Skin of body (tissue), 2 donors: ENCODE measurements around the gene KCNK7. TPM values are rescaled to one million over a fixed set of nuclear protein-coding genes. Genes with fewer than 3 reads are reported as not detected.

Experiments
- DNase-seq: peaks from one replicate; lab custom pipeline; 2025; lab: John Stamatoyannopoulos, UW
- total RNA-seq: library from RNA; depleted of rRNA; stranded (reverse); fragments of >200 nt; gene quantifications from one replicate; pipeline ENCODE4 v1.2.3, GENCODE V29; 2014

The KCNK7 gene
- total RNA-seq, 1 donor from 2014 or later = 8.5 TPM

DNA sequence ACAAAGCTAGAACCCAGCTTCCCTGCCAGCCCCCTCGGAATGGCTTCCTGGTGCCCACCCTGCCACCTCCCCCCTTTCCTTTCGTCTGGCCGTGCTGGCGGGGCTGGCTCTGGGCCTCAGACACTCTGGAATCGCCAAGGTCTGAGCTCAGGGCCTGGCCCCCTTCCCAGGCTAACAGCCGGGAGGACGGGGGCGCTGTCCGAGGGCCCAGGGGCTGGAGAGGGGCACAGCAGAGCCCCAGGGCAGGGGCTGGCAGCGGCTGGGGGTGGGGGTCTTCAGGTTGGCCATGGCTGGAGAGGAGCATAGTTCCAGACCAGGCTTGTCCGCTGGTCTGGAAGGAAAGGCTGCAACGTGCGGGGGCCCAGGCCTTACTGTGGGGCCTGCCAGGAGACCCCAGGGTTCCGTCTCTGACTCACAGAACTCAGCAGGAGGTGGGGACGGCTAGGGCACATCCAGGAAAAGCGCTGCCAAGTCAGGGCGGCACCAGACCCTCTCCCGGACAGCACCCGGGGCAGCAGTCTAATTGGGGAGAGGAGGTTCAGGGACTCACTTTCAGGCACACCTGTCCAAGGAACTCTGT, 36.6 kb downstream of the KCNK7 start:
- DNase-seq = no peak

DNA sequence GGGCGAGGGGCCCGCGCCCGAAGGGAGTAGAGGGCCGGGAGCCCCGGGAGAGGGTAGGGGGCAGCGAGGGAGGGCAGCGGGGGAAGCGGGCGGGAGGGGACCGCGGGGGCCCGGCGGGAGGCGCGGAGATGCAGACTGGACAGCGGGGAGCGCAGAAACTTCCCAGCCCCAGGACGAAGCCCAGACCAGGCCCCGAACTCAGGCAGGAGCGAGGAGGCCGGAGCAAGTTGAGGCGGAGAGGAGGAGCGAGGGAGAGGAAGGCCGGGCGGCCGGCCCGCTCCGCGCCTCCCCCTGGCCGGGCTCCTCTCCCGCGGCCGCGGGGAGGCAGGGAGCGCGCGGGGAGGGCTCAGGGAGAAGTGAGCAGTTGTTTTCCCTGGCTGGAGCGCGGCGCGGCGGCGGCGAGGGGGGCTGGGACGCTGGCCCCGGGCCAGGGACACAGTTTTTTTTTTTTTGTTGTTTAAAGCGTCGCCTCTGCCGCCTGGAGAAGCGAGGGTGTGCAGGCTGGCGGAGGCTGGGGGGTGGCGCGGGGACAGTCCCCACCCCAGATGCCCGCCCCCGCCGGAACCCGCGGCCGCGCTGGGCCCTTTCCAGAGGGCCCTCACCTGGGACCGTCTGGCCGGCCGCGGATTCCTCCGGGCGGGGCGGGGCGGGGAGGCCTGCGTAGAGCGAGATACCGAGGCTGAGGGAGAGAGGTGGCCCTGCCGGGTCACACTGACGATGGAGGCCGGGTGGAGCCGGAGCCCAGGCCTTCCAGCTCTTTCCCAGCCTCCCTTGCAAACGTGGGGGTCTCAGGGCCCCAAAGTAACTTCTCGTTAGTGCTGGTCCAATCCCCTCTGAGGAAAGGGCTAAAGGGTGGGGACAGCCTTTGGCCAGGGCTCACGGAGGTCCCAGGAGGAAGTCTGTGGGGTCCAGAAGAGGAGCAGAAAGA, 37.3 kb downstream of the KCNK7 start, which contains the start of gene LTBP3:
Gene LTBP3, minus strand, starts transcription at position 358 of the 928 bp plus-strand sequence. CDS start 400 bp downstream, outside the sequence.
- DNase-seq = peak; percentile 66

DNA sequence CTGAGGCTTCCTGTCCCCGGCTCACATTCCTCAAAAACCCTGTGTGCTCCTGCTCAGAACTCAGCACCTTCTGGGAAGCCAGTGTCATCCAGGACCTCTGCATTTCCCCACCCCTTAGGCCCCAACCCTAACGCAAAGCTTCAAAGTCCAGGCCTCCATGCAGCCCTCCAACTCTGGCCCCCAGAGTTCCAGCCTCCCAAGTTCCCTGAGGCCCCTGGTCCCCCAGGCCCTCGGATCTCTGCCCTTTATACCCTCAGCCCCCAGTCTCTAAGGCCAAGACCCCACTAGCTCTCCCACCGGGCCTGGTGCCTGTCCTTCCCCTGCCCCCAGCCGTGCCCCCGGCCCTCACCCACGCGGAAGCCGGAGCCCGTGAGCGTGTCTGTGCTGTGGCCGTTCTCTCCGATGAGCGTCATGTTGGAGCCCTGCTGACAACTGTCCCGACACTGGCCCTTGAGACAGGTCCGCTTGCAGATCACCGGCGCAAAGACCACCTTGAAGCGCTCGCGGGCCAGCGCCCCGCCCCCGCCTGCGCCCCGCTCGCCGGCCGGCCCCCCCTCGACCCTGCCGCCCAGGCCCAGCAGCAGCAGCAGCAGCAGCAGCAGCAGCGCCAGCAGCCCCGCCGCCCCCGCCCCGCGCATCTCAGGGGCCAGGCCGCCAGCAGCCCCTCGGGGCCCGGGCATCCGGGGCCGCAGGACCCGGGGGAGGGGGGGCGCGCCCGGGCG, 38.2 kb downstream of the KCNK7 start:
- DNase-seq = no peak

DNA sequence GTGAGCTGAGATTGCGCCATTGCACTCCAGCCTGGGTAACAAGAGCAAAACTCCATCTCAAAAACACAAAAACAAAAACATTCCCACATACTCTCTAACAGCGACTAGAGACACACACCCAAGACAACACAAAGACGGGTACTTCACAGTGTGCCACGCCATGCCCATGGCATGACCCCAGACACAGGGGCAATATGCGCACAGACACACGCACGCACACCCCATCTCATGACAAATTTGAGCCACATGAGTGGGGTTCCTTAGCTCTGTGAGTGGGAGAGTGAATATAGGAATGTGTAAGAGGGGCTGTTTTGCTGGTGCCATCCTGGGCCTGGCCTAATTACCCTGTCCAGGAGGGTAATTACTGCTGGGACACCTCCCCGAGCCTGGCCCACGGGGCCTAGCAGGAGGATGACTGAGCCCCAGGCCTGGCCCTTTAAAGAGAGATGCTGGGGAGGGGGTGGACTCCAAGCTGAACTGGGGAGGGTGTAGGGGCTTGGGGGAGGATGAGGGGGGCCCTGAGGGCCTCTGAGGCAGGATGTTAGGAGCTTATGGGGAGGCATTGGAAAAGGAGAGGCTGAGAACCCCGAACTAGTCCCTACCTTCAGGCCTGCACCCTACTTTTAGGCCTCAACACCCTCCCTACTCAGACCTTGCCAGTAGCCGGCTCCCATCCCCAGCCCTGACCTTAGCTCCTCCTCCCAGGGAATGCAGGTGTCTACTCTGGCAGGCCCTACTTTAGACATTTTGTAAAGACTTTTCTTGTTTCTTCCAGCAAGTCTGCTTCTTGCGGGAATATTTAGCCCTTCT, 38.9 kb downstream of the KCNK7 start:
- no peak for DNase-seq

DNA sequence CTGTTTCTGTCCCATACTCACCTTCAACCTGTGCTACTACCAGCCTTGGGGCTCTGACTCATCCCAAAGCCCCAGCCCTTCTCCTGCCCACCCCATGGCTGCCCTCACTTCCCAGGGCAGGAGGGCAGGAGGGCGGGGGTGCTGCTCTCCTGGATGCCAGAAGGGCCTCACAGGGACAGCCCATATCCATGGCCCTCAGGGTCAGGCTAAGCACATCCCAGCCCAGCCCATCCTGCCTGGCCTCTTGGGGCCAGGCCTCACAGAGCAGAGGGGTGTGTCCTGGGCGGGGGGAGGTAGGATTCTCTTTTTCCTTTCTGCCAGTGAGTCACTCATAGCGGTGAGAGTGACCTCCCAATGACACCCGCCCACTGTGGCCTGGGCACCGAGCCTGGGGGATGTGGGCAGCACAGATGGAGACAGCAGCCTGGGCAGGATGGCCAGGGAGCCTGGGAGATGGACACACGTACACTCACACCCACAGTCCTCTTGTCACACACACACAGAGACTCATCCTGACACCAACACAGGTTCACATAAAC, 39.8 kb downstream of the KCNK7 start:
- no peak for DNase-seq

DNA sequence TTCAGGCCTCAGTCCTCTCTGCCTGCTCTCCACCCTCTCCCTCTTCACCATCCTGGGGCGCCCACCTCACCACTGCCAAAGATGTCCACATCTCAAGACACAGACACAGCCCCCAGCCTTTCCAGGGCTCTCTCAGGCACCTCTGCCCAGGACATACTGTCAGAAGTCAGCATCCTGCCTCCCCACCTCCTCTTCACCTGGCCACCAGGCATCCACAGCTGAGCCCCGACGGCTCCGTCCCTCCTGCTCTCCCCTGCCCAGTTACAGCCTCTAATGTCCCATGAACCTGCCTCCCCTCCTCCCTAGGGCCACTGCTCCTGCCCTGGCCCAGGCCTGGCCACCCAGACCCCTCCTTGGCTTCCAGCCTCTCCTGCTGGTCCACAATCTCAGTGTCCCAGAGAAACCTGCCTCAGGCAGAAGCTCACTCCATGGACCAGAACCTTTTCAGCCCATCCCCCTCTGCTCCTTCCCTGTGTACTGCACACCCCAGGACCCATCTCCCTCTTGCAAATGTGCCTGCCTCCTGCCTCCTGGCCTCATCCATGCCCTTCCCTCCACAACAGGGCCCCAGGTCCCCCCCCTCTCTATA, 40.7 kb downstream of the KCNK7 start:
- no peak for DNase-seq

DNA sequence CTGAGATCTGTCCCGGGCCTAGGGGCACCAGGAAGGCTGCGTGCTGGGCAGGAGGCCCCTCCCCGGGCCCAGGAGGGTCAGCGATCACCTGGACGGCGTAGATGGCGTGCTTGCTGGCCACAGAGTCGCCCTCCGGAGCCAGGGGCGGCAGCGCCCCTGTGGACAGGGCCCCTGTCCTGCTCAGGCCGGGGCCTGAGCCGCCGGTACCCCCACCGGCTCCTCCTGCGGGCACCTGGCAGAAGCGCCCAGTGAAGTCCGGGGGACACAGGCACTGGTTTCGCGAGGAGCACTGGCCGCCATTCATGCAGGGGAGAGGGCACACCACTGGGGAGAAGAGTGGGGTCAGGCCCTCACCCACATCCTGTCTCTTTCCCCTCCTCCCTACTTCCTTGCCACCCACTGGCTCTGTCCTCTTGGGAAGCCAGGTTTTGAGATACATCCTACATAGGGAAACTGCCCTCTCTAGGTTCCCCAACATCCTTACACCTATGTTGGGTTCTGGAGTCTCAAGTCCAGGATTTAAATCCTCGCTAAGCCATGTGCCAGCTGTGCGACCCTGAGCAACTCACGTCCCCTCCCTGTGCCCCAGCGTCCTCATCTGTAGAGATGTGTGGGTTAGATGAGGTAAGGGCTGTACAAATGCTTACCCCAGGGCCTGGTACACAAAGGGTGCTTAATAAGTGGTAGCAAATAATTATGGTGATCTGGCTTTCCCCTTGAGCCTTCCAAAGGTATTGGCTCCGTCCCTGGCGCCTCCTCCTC, 41.4 kb downstream of the KCNK7 start:
- DNase-seq = no peak

DNA sequence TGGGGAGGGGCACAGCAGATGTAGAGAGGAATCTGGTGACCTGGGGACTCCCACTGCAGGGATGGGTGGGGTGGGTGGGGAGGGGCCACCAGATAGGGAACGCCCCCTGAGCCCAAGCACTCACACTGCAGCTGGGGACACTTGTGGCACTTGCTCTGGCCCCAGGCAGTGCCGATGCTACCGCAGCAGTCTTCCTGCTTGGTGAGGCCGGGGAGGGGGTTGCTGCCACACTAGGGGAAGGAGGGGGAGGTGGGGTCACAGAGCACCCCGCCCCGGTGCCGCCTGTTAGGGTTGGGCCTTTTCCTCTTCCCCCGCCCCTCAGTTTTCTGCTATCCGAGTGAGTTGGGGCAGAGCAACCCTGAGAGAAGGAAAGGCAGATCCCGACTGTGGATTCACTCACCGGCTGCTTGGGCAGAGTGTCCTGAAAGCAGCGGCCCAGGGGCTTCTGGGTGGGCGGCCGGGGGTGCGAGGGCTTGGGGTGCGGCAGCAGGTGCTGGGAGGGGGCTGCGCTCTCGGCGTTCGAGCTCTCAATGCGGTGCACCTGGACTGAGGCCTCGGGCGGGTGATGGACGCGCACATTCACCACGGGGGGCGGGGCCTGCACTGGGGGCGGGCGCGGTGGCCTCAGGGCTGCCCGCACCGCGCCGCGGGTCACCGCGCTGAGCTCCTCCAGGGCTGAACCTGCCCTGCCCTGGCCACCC, 42.1 kb downstream of the KCNK7 start:
- DNase-seq = no peak

DNA sequence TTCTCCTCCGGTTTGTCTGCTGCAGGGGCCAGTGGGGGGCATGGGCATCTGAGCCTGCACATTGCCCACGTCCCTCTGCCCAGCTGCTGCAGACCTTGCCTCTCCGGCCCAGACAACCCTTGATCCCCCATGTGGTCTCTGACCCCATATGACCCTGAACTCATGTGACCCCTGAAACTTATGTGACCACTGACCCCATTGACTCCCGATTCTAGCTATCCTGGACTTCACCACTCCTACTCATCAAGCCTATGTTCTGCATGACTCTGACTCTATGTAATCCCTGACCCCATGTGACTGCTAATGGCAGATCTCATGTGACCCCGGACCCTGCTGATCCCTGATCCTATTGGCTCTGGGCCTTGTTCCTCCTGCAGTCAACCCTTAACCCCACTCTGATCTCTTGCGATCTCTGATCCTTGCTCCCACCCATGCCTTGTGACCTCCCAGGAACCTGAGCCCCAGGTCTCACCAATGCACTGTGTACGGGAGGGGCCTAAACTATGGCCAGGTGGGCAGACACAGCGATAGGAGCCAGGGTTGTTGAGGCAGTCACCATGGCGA, 43.1 kb downstream of the KCNK7 start:
- no peak for DNase-seq

DNA sequence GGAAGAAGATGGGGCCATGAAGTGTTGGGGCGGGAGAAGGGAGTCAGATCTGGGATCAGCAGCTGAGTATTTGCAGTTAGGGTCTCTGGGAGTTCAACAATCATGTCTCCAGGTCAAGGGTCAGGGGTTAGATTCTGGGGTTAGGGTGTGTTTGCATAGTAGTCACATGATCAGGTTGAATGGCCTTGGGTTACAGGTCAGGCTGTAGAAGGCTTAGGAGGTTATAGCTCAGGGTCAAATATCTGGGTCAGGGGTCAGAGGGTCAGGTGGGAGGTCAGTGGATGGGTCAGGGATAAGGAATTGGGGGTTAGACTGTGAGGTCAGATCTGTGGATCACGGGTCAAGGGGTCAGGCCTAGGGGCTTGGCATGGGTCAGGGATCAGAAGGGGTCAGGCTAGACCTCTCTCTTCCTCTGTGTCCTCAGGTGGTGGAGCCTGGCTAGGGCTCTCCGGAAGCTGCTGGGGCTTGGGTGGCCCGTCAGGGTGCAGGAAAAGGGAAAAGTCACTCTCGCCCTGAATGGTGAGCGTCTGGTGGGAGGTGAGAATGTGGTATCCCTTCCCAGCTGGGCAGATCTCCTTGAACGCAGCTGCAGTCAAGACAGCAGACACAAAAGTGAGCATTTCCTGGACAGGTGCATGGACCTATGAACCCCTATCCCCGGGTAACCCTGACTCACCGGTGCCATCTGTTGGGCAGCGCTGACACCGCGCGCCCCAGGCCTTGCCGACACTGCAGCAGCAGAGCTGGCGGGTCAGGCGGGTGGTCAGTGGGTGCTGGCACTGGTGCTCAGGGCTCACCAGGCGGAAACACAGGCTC, 43.8 kb downstream of the KCNK7 start:
- no peak for DNase-seq

DNA sequence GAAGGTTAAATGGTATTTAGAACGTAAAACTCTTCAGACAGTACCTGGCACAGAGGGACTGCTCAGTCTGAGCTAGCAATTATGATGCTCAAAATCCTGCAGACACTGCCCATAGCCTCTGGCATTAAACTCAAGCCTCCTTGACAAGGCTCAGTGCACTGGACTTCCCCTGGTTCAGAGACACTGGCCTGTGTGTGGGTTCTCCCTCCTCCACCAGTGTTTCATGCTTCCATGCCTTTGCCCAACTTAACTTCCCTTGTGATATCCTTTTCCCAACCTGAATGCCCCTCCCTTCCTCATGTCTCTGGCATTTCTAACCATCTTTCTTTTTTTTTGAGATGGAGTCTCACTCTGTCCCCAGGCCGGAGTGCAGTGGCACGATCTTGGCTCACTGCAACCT, 46.5 kb downstream of the KCNK7 start:
- no peak for DNase-seq

DNA sequence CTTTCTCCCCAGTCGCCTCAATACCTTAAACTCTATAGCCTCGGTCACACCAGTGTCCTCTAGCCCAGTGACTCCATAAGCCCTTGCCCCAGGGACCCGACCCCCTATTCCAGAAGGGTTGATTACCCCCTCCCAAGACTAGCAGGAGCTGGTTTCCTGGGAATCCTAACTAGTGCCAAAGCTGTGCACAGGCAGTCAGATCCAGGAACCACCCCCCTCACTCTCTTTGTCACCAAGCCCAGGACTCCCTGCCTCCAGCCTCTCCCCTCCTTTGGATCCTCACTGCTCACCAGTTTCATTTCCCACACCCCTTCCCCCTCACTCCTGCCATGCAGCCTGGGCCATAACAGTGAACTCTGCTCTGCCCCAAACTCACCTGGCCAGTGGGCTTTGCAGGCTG, 47.2 kb downstream of the KCNK7 start:
- no peak for DNase-seq

DNA sequence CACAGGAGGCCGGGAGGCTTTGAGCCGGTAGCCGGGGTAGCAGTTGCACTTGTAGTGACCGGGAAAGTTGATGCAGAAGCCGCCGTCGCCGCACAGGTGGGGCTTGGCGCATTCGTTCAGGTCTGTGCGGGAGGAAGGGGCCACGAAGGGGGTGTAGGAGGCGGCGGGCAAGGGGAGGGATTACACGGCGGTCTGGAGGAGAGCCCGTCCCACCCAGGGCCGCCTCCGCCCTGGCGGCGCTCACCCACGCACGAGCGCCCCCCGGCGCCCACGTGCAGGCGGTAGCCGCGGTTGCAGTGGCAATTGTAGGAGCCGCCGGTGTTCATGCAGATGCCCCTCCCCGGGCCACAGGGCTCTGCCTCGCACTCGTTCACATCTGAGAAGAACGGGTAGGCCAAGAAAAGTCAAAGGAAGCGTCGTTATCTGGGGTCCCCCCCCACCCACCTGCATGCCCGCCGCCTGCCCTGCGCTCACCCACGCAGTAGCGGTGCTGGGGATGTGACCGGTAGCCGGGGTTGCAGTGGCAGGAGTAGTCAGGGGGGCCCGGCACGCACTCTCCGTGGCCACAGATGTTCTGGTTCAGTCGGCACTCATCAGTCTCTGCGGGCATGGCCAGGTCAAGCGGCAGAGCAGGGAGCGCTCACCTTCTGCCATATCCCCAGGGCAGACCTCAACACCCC, 48.0 kb downstream of the KCNK7 start:
- no peak for DNase-seq

DNA sequence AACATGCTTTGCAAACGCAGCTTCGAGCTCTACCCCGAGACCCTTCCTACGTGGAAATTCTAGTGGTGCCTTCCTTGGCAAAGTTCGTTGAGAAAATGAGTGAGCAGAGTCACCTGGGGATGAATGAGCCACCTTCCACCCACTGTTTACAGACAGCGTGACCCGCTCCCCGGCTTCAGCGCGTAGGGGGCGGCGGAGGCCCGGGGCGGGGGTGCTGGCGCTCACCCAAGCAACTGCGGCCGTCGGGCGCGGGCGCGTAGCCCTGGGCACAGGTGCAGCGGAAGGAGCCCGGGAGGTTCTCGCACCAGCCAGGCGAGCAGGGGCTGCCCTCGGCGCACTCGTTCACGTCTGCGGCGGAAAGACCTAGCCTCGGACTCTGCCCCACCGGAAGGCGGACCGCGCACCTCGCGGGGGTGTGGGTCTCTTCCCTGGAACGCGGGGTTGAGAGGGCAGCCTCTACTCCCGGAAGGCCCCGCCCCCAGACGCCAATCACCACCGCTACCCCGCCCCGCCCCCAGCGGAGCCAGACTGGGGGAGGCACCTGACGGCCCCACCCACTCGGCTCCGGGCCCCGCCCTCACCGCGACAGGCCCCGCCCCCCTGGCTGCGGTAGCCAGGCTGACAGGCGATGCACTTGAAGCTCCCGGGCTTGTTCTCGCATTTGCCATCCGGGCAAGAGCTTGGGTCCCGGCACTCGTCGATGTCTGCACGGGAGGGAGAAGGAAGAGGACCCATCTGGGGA, 49.2 kb downstream of the KCNK7 start:
- no peak for DNase-seq

DNA sequence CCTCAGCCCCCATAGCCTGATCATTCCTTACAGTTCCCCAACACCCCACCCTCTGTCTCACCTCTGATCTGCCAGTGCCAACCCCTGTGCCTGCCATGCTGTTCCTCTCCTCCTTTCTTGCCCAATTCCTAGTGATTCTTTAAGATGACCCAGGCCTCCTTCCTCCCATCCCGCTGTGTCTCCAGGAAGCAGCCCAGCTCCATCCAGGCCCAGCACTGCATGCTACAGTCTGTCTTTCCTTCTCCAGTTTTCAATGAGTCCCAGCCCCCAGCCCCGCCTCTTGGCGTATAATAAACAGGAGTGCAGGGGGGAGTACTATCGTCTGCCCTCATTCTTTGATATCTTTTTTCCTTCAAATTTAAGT, 49.8 kb downstream of the KCNK7 start:
- no peak for DNase-seq
